Body of pancreas (tissue), 4 donors: ENCODE measurements around the gene PLEK. TPM values are rescaled to one million over a fixed set of nuclear protein-coding genes. Genes with fewer than 3 reads are reported as not detected.

ENCODE experiments used
- ATAC-seq: fragments of 150-250 bp; one replicate; pipeline ENCODE4 v1.9.1; 2016
- DNase-seq, 4 donors: peaks; one replicate each; pipeline ENCODE4 v3.0.0-alpha.2; 2019
- H3K27ac ChIP-seq, 4 donors: fragments of 200-600 bp; sonication (generic); 1 replicate in 3 of 4; 2 replicates in 1 of 4; pipeline versions ENCODE4 v1.5.1 to v1.6.1; 2016 to 2019; ENCODE audit warnings: mild to moderate bottlenecking in 1 of 4, mixed read lengths in 1 of 4, moderate library complexity in 1 of 4
- H3K27me3 ChIP-seq, 2 donors: fragments of 200-600 bp; sonication (generic); one replicate each; pipeline ENCODE4 v1.6.0; 2016; ENCODE audit warnings: mild to moderate bottlenecking in 1 of 2
- H3K36me3 ChIP-seq, 2 donors: fragments of 200-600 bp; sonication (generic); replicated peaks in 1 of 2; 2 replicates each; pipeline ENCODE4 v1.5.1; 2016; ENCODE audit warnings: low read depth in 2 of 2; ENCODE audit not compliant: insufficient read depth in 1 of 2
- H3K4me1 ChIP-seq: fragments of 200-600 bp; sonication (generic); one replicate; pipeline ENCODE4 v1.6.0; 2016
- H3K4me3 ChIP-seq, 2 donors: fragments of 200-600 bp; sonication (generic); 1 replicate in 1 of 2; 2 replicates in 1 of 2; pipeline ENCODE4 v1.5.1; 2016 to 2019
- H3K9me3 ChIP-seq, 3 donors: fragments of 200-600 bp; sonication (generic); 1 replicate in 2 of 3; 2 replicates in 1 of 3; pipeline ENCODE4 v1.5.1; 2016
- POLR2A ChIP-seq, 3 donors: fragments of 450-650 bp; IDR thresholded peaks; one replicate each; pipeline ENCODE4 v1.6.1; 2016; ENCODE audit warnings: antibody characterized with exemption in 3 of 3, mild to moderate bottlenecking in 2 of 3
- WGBS, 2 donors: methylation state at CpG; one replicate each; pipeline ENCODE4 v1.1.5; 2017; 5-methylcytosine and 5-hydroxymethylcytosine counted together
- intact Hi-C: fragments of 100-400 bp; cut with DNase I; formaldehyde crosslinking; loops from one replicate; pipeline ENCODE4 v1.15.1; 2023
- total RNA-seq, 2 donors: library from RNA; depleted of rRNA; stranded (reverse); fragments of >200 nt; gene quantifications; one replicate each; pipeline ENCODE4 v1.1.0, GENCODE V29; 2016
- TF ChIP-seq, protein P1 (sequence below), 7 experiments: fragments of 450-650 bp in 4 of 7; fragments of 200-600 bp in 3 of 7; sonication (generic) in 3 of 7; IDR thresholded peaks; one replicate each; pipeline ENCODE4 v1.5.1; 2016 to 2019; ENCODE audit warnings: antibody characterized with exemption in 7 of 7

Gene PLEK
- total RNA-seq, 2 donors from 2014 or later: 1.8 to 3.0 TPM

DNA sequence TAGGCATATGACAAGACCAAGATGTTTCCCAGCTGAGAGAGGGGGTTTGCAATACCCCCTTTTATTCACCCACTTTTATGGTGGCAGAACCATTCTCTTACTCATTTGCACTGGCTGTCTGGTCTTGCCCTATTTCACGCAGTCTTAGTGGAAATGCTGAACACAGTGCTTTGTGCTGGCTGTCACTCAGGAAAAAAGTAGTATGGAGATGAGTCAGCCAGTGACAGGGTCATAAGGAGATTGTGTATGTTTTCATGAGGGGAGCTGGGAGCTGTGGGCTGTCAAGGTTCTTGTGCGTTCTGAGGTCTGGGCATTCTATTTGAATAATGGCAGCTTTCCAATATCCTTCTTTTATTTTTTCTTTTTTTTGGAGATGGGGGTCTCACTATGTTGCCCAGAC, 34.4 kb upstream of the PLEK start:
- ATAC-seq (no peak), DNase-seq (no peak)
- no peaks in the 10 kb centered on the region for H3K4me1 ChIP-seq
- WGBS, 2 donors: 69 to 74% methylated on average over 2 of the region's 2 CpGs
- intact Hi-C loops: no loop called here
- no peaks in the 10 kb centered on the region for H3K9me3 ChIP-seq
- no peaks in the 10 kb centered on the region for H3K36me3 ChIP-seq
- no peak for TF ChIP-seq POLR2A (IDR thresholded peaks at IDR 0.05)
- TF ChIP-seq, protein P1, sequence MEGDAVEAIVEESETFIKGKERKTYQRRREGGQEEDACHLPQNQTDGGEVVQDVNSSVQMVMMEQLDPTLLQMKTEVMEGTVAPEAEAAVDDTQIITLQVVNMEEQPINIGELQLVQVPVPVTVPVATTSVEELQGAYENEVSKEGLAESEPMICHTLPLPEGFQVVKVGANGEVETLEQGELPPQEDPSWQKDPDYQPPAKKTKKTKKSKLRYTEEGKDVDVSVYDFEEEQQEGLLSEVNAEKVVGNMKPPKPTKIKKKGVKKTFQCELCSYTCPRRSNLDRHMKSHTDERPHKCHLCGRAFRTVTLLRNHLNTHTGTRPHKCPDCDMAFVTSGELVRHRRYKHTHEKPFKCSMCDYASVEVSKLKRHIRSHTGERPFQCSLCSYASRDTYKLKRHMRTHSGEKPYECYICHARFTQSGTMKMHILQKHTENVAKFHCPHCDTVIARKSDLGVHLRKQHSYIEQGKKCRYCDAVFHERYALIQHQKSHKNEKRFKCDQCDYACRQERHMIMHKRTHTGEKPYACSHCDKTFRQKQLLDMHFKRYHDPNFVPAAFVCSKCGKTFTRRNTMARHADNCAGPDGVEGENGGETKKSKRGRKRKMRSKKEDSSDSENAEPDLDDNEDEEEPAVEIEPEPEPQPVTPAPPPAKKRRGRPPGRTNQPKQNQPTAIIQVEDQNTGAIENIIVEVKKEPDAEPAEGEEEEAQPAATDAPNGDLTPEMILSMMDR (IDR thresholded peaks at IDR 0.05): no peak
- H3K27me3 ChIP-seq: no peaks in the 10 kb centered on the region
- no peak overlapping the region for H3K27ac ChIP-seq
- no peak overlapping the region for H3K4me3 ChIP-seq

DNA sequence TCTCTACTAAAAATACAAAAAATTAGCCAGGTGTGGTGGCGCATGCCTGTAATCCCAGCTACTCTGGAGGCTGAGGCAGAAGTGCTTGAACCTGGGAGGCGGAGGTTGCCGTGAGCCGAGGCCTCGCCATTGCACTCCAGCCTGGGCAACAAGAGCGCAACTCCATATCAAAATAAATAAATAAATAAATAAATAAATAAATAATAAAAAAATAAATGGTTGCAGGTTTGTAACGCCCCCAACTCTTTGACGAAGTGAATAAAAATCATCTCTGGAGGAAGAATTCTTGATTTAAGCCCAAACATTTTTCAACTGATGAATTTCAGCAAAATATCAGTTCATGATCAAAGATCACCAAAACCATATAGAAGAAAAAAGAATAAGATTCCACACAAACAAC, 32.1 kb upstream of the PLEK start:
- TF ChIP-seq, protein P1 (IDR thresholded peaks at IDR 0.05): no peak
- TF ChIP-seq POLR2A (IDR thresholded peaks at IDR 0.05): no peak
- Histone ChIP-seq H3K27me3 (no peaks in the 10 kb centered on the region), H3K4me3 (no peak overlapping the region), H3K27ac (no peak overlapping the region), H3K9me3 (no peaks in the 10 kb centered on the region), H3K36me3 (no peaks in the 10 kb centered on the region), H3K4me1 (no peaks in the 10 kb centered on the region)
- no peak for ATAC-seq
- no peak for DNase-seq
- WGBS, 2 donors: 80 to 86% methylated on average over 8 of the region's 8 CpGs
- intact Hi-C loops: no loop called here

DNA sequence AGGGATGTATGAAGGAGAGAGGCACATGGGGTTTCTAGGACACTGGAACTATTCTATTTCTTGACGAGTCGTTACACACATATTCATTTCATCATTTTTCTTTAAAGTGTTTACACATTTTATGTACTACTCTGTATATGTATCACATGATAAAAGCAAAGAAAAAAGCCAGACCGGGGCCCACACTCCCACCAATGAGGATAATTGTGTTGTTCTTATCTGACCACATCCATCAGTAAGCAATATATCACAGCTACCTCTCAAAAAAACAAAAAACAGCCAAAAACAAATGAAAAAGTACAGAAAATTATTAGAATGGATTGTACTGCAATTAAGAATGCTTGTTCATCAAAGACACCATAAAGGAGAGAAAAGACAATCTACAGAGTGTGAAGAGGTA, 31.2 kb upstream of the PLEK start:
- WGBS, 2 donors: 41 to 44% methylated on average over 3 of the region's 3 CpGs
- H3K4me3 ChIP-seq: no peak overlapping the region
- no peak for ATAC-seq
- no peak for DNase-seq
- no peaks in the 10 kb centered on the region for H3K9me3 ChIP-seq
- no peaks in the 10 kb centered on the region for H3K36me3 ChIP-seq
- no peak for TF ChIP-seq POLR2A (IDR thresholded peaks at IDR 0.05)
- TF ChIP-seq, protein P1 (IDR thresholded peaks at IDR 0.05): no peak
- intact Hi-C loops: no loop called here
- H3K4me1 ChIP-seq: no peaks in the 10 kb centered on the region
- no peak overlapping the region for H3K27ac ChIP-seq
- no peaks in the 10 kb centered on the region for H3K27me3 ChIP-seq

DNA sequence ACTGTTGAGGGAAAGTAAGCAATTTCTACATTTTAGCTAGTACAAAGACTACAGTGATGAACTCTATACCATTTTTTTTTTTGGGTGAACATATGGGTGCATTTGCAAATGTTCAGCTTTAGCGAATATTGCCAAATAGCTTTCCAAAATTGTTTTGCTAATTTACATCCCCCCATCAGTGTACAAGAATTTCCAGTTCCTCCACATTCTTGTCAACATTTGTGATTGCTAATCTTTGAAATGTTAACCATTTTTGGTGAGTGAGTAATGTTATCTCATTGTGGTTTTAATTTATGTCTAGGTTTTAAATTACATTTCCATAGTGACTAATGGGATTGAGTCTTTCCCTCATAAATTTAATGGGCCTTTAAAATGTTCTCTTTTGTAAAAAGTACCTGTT, 28.9 kb upstream of the PLEK start:
- no peak for ATAC-seq
- WGBS, 2 donors: 74 to 82% methylated on average over 1 of the region's 1 CpG
- Histone ChIP-seq H3K36me3 (no peaks in the 10 kb centered on the region), H3K27ac (no peak overlapping the region), H3K4me3 (no peak overlapping the region), H3K9me3 (no peaks in the 10 kb centered on the region), H3K4me1 (no peaks in the 10 kb centered on the region), H3K27me3 (no peaks in the 10 kb centered on the region)
- no peak for TF ChIP-seq POLR2A (IDR thresholded peaks at IDR 0.05)
- TF ChIP-seq, protein P1 (IDR thresholded peaks at IDR 0.05): no peak
- DNase-seq: no peak
- intact Hi-C loops: no loop called here

DNA sequence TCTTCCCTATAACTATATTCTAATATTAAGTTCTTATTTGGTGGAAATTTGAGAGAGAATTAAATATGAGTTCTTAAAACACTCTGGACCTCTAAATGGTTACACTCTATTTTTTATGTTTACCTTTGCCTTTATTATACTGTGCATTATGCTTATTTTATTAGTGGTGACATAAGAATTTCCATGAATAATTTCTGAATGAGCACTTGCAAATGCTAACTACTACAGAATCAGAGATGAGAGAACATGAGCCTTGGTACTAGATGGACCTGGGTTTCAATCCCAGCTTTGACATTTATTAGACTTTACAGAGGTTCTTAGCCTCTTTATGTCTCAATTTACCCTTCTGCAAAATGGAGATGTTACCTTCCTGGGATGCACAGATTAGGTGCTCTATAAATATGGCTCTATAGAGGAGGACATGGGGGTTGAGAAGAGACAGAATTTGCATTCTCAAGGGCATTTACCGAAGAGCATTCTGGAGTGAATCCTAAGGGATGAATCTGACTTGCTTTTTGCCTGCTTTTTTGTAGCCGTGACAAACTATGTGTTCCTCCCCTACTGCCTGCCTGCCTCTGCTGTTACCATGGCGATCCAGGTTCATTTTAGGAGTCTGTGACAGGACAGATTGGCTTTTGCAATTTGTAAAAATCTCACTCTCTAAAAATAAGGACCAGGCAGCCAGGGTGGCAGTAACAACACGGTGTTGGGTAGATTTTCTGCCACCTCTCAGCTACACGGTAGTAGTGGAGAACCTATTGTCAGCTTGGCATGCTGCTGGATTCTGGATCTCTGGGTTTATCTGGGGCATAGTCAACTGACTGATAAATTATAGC, 24.6 kb upstream of the PLEK start:
- ATAC-seq: no peak
- Histone ChIP-seq H3K36me3 (no peaks in the 10 kb centered on the region), H3K4me3 (no peak overlapping the region), H3K27me3 (no peaks in the 10 kb centered on the region), H3K9me3 (no peaks in the 10 kb centered on the region), H3K4me1 (no peaks in the 10 kb centered on the region), H3K27ac (no peak overlapping the region)
- DNase-seq: no peak
- no peak for TF ChIP-seq POLR2A (IDR thresholded peaks at IDR 0.05)
- TF ChIP-seq, protein P1 (IDR thresholded peaks at IDR 0.05): no peak
- WGBS, 2 donors: 34 to 46% methylated on average over 5 of the region's 5 CpGs
- intact Hi-C loops: no loop called here
